IPS-15b (cell line): ENCODE measurements around the gene ANKRD10.

ENCODE experiments used
- H3K27me3 ChIP-seq: one replicate; pipeline ENCODE4 v1.6.1; 2013; ENCODE audit warnings: low read length; ENCODE audit not compliant: control insufficient read depth, insufficient read depth
- H3K36me3 ChIP-seq: one replicate; pipeline ENCODE4 v1.6.1; 2013; ENCODE audit warnings: low read length; ENCODE audit not compliant: control insufficient read depth, insufficient read depth
- H3K4me1 ChIP-seq: one replicate; pipeline ENCODE4 v1.6.1; 2013; ENCODE audit warnings: mild to moderate bottlenecking, low read length; ENCODE audit not compliant: control insufficient read depth, insufficient read depth
- H3K4me3 ChIP-seq: one replicate; pipeline ENCODE4 v1.5.1; 2013; ENCODE audit warnings: low read depth, low read length
- H3K9ac ChIP-seq: one replicate; pipeline ENCODE4 v1.6.1; 2013; ENCODE audit warnings: low read depth, mild to moderate bottlenecking, low read length
- H3K9me3 ChIP-seq: one replicate; pipeline ENCODE4 v1.6.1; 2013; ENCODE audit warnings: mild to moderate bottlenecking, low read length; ENCODE audit not compliant: control insufficient read depth, insufficient read depth

The ANKRD10 gene

DNA sequence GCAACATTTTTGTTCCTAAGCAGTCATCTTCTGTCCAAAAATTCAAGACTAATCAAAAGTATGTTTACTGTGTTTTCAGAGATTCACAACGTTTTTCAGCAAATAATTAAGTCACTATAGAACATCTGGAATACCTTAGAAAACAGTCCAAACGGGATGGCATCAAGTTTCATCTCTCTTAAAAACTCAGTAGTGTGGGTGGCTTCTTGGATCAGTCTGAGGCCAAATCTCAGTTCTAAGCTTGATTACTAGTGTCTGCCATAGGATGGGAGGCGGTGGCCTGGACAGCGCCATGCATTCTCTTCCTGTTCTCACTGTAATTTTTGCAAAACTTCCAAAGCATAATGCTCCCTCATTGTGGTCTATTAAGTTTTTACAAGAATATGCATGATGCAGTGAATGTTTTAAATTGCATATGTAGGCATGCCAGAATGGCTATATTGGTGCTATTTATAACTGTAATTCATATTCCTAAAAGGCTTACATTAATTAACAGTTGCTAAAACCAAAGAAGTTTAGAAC, 37.1 kb downstream of the ANKRD10 start:
- H3K4me1 ChIP-seq = peaks cover 2% of the 10 kb centered on the region
- no peak overlapping the region for H3K9ac ChIP-seq
- no peak overlapping the region for H3K4me3 ChIP-seq
- H3K27me3 ChIP-seq = no peaks in the 10 kb centered on the region
- H3K36me3 ChIP-seq = no peaks in the 10 kb centered on the region
- no peaks in the 10 kb centered on the region for H3K9me3 ChIP-seq

DNA sequence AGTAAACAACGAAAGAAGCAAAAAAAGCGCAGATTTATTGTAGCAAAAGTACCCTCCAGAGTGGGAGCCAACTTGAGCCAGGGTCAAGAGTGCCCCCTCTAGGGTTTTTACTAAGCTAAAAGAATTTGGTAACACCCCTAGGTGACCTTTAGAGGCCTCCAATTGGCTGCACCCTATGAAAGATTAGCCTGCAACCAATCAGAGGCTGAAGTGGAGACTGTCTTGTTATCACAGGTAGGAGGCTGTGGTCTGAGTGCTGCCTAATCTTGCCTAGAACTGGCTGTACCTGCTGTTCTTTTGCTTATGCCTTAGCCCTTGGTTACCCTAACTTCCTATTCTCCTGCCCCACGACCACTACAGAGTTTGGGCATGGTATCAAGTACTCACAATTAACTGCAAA, 38.3 kb downstream of the ANKRD10 start:
- Histone ChIP-seq H3K36me3 (no peaks in the 10 kb centered on the region), H3K9ac (no peak overlapping the region), H3K4me3 (no peak overlapping the region), H3K9me3 (no peaks in the 10 kb centered on the region), H3K4me1 (peaks cover 2% of the 10 kb centered on the region), H3K27me3 (no peaks in the 10 kb centered on the region)

DNA sequence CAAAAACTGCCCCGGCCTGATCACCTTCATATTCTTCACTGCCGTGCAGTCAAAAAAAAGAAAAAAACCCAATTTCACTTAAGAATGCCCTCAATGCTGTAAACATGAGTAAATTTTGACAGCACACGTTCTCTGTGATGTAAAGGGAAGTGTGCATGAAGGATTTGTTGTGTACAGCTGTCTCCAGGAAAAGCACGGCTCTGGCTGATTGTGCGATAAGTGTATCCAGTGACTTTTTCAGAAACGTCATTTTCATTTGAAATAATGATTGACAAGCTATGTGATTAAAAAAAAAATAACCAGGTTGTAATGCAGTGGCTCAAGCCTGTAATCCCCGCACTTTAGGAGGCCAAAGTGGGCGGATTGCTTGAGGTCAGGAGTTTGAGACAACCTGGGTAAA, 39.6 kb downstream of the ANKRD10 start:
- Histone ChIP-seq H3K4me3 (no peak overlapping the region), H3K27me3 (no peaks in the 10 kb centered on the region), H3K4me1 (peaks cover 2% of the 10 kb centered on the region), H3K9ac (no peak overlapping the region), H3K36me3 (no peaks in the 10 kb centered on the region), H3K9me3 (no peaks in the 10 kb centered on the region)

DNA sequence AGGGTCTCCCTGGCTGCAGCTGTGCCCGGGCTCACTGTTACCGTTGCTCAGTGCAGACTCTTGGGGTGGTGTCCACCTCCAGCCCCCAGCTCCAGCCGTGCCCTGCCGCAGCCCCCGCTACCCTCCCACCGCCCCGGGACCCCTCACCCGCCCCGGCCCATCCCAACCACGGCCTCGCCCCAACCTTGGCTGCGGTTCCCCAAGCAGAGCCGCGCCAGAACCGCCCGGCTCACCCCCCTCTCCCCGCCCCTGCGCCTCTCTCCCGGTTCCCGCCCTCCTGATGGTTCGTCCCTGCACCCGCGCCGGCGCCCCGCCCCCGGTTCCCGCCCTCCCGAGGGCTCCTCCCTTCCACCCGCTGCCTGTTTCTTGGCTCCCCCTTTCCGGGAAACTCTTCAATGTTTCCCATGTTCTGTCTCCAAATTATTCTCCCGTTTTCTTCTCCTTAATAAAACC, 40.3 kb downstream of the ANKRD10 start:
- Histone ChIP-seq H3K9ac (no peak overlapping the region), H3K4me3 (peak overlapping the region; percentile 45), H3K9me3 (no peaks in the 10 kb centered on the region), H3K4me1 (peaks cover 2% of the 10 kb centered on the region), H3K27me3 (no peaks in the 10 kb centered on the region), H3K36me3 (no peaks in the 10 kb centered on the region)

DNA sequence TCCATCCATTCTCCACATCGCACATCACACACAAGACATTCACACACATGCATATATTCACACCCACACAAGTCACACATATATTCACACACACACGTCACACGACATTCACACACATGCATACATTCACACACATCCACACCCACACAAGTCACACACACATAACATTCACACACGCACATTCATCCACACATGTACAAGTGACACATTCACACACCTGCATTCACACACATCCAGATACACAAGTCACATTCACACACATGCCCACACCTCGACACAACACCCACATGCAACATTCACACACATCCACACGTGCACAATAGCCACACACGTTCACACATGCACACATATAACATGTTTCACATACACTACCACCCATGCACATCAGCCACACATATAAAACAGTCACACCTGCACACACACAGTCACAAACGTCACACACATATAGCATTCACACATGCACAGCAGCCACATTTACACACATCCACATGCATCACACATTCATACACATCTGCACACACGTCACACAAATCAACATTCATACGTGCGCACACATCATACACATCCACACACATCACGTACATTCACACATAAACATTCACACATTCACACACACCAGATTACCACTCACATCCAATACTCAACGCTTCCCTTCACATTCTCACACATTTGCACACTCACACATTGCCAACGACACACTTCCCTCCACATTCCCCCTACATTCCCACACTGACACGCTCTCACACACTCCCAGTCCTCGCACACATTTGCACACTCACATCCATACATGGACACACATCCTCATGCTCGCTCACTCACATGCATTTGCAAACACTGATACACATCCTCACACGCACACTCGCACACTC, 41.0 kb downstream of the ANKRD10 start:
- Histone ChIP-seq H3K36me3 (no peaks in the 10 kb centered on the region), H3K9me3 (no peaks in the 10 kb centered on the region), H3K4me1 (peaks cover 2% of the 10 kb centered on the region), H3K9ac (no peak overlapping the region), H3K4me3 (peak overlapping the region; percentile 45), H3K27me3 (no peaks in the 10 kb centered on the region)

DNA sequence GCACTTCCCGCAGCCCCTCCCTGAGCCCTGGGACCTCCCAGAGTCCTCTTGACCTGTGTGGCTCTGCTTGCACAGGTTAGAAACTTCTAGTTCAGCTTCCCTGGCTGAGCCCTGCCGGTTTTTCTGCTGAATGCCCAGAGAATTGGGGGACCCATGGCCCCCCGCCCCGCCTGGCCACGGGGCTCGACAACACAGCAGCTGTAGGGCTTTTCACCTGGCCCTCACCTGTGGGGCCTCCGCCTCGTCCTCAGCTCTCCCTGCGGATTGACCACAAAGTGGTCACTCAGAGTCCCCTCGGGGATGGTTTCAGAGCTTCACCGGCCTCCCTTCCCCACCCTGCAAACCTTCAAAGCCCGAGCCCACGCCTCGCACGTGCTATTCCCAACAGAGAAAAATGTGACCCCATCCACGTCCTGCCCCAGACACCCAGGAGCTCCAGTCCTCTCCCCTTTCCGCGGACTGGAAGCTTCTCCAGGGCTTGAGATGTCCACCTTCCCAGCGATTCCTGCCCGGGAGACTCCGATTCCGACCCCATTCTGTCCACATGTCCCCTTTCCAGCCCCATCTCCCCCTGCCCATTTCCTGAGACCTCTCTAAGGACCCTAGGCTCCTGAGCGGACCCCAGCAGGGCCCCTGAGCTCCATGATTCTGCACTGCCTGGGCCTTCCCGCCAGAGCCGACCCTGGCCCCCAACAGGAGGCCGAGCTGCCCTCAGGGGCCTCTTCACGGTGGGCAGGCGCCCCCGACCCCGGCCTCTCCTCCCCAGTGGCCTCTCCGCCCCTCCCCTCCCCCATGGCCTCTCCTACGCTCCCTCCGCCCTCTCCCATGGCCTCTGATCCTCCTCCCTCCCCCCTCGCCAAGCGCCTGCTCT, 41.9 kb downstream of the ANKRD10 start:
- H3K27me3 ChIP-seq = no peaks in the 10 kb centered on the region
- H3K4me1 ChIP-seq = peaks cover 2% of the 10 kb centered on the region
- no peak overlapping the region for H3K4me3 ChIP-seq
- no peaks in the 10 kb centered on the region for H3K36me3 ChIP-seq
- H3K9ac ChIP-seq = no peak overlapping the region
- no peaks in the 10 kb centered on the region for H3K9me3 ChIP-seq

DNA sequence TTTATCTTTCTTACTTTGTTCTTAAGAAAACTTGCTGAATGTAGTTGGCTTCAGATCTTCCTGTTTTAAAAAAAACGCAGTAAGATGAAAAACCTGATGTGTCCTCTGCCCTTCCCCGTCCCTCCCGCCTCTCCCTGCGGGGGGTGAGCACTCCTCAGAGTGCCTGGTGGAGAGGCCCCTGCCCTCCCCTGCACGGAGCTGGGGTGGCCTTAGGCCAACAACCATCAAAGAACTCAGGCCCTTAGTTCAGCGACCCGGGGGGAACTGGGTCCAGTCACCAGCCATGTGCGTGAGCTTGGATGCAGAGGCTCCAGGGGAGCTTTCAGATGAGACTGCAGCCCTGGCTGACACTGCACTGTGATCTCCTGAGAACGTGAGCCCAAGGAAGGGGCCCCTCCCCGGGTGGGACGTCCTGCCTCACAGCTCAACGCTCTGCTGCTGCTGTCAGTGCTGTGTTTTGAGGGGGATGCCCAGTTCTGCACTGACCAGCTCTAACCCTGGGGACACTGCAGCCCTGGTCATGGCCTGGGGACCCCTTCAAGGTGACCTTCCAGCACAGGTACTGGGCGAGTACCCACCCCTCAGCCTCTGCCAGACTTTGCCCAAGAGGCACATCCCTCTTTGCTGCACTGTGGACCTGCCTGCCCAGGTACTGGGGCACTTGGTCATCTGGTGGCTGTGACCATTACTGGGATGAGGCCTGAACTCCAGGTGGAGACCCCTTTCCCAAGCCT, 42.7 kb downstream of the ANKRD10 start:
- H3K4me3 ChIP-seq = no peak overlapping the region
- H3K9me3 ChIP-seq = no peaks in the 10 kb centered on the region
- no peaks in the 10 kb centered on the region for H3K36me3 ChIP-seq
- no peak overlapping the region for H3K9ac ChIP-seq
- no peaks in the 10 kb centered on the region for H3K27me3 ChIP-seq
- H3K4me1 ChIP-seq = peaks cover 2% of the 10 kb centered on the region

DNA sequence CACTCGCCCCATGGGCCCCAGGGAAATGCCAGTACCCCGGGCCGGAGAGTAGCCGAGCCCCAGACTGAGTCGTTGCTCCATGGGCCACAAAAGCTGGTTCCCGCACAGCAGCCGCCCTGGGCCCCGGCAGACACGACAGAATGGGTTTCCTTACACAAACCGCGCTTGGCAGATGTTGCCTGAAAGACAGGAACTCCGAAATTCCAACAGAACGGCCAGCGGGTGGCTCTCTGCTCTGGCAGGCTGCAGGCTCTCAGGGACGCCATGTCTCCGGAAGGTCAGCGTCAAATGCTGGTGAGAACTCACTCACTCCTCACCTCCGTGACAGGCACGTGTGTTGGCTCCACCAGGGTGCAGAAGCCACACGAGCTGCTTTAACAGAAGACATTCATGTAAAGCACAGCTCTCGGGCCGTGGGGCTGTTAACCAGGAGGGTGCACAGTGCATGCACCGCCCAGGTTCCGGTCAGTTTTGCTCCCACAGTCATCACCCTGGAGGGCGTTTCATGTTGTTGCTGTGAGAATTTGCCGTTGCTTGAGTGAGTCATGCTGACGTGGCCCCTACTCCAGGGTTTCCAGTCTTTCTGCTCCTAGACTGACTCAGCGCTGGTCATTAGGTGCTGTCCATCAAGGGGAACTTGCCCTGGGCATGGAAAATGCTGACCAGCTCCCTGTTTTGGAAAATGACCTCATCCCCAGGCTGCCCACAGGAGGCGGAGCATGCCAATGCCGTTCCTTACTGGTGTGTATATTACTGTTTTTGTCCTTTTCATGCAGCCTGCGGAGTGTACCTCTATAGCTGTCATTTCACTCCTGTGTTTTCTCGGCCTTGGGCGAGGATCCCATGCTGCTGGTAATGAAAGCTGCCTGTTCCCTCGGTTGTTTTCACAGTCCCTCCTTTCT, 44.8 kb downstream of the ANKRD10 start:
- Histone ChIP-seq H3K27me3 (no peaks in the 10 kb centered on the region), H3K4me1 (peaks cover 2% of the 10 kb centered on the region), H3K9me3 (no peaks in the 10 kb centered on the region), H3K9ac (no peak overlapping the region), H3K4me3 (no peak overlapping the region), H3K36me3 (no peaks in the 10 kb centered on the region)

DNA sequence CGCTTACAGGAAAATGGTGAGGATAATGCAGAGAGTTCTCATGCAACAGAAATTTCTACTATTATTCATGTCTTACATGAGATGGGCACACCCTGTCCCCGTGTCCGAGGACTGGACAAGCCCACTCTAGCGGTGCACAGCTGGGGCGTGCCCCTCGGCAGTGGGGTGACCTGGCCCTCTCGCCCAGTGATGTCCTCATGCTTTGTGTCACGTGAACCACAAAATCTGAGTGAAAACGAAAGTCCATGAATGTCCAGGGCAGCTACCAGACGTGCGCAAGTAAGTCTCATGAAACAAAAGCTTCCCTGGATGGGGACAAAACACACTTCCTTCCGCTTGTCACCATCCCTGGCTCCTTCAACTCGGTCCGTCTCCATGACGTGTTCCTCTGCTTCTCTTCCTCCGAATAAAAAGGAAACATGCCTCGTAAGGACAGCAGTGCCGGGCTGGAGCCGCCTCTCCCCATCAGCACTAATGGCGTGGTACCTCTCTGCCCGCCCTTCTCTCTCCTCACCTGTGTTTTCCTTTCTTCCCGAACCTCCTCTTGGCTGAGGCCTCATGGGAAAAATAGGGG, 45.6 kb downstream of the ANKRD10 start:
- Histone ChIP-seq H3K4me3 (no peak overlapping the region), H3K9me3 (no peaks in the 10 kb centered on the region), H3K36me3 (no peaks in the 10 kb centered on the region), H3K9ac (no peak overlapping the region), H3K27me3 (no peaks in the 10 kb centered on the region), H3K4me1 (no peaks in the 10 kb centered on the region)

DNA sequence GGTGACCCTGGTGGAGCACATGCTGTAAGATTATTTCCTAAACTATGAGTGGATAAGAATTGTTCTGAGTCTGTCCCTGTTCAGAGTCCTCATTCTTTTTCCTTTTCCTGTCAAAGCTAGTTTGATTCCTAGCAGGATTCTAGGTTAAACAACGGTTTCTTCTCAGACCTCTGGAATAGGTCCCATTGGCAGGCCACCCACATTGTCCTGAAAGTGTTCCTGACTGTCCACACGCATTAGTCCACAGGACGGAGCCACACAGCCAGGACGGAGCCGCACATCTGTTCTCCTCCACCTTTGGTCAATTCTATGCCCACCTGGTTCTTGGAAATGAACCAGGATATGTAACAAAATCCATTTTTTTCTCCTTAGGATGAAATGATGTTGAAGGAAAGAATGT, 46.1 kb downstream of the ANKRD10 start:
- no peaks in the 10 kb centered on the region for H3K4me1 ChIP-seq

More for the DNA sequence above, 46.1 kb downstream of the ANKRD10 start:
- Histone ChIP-seq H3K36me3 (no peaks in the 10 kb centered on the region), H3K9ac (no peak overlapping the region), H3K4me3 (no peak overlapping the region), H3K27me3 (no peaks in the 10 kb centered on the region), H3K9me3 (no peaks in the 10 kb centered on the region)
